GM21528 (cell line): ENCODE measurements around the gene WNT11.

Source experiments
- ATAC-seq: cut with Tn5 transposase; IDR thresholded peaks from one replicate; pipeline ENCODE4 v1.9.1; 2021; ENCODE audit warnings: mild to moderate bottlenecking, moderate library complexity; ENCODE audit not compliant: unreplicated experiment, low FRiP score

WNT11 gene

GRCh38 chr11:76159303-76159937 is 46.9 kb downstream of the WNT11 start:
- no peak for ATAC-seq

- ATAC-seq, result no peak
Observed at GRCh38 chr11:76158394-76159302, 47.7 kb downstream of the WNT11 start.

- ATAC-seq, result no peak
Observed at GRCh38 chr11:76157891-76158290, 48.4 kb downstream of the WNT11 start.

- no peak for ATAC-seq
Observed at GRCh38 chr11:76156971-76157427, 49.3 kb downstream of the WNT11 start.

GRCh38 chr11:76155500-76156227 is 50.6 kb downstream of the WNT11 start:
- ATAC-seq, result no peak

GRCh38 chr11:76153571-76153923 is 52.8 kb downstream of the WNT11 start:
- no peak for ATAC-seq

GRCh38 chr11:76152741-76153570 is 53.3 kb downstream of the WNT11 start:
- ATAC-seq, result peak; percentile 48

- peak; percentile 65 for ATAC-seq
Observed at GRCh38 chr11:76152086-76152681, 54.1 kb downstream of the WNT11 start.

- no peak for ATAC-seq
Observed at GRCh38 chr11:76151556-76152085, 54.7 kb downstream of the WNT11 start.

GRCh38 chr11:76150141-76150540 is 56.2 kb downstream of the WNT11 start:
- ATAC-seq, result no peak

GRCh38 chr11:76149713-76150112 is 56.6 kb downstream of the WNT11 start:
- no peak for ATAC-seq

- no peak for ATAC-seq
Observed at GRCh38 chr11:76148941-76149613, 57.2 kb downstream of the WNT11 start.

- ATAC-seq, result no peak
Observed at GRCh38 chr11:76148231-76148630, 58.1 kb downstream of the WNT11 start.

GRCh38 chr11:76147106-76147740 is 59.1 kb downstream of the WNT11 start:
- ATAC-seq, result no peak

- ATAC-seq, result no peak
Observed at GRCh38 chr11:76143274-76143673, 63.0 kb downstream of the WNT11 start.

- no peak for ATAC-seq
Observed at GRCh38 chr11:76141901-76142588, 64.3 kb downstream of the WNT11 start.

- no peak for ATAC-seq
Observed at GRCh38 chr11:76140912-76141574, 65.3 kb downstream of the WNT11 start.

GRCh38 chr11:76139314-76139713 is 67.0 kb downstream of the WNT11 start:
- no peak for ATAC-seq
